ENCODE results near the gene ACTRT2.

Gene ACTRT2

GRCh38 chr1:3069491-3070308, 48.4 kb downstream of the ACTRT2 start:
- DNase-seq = peak in 1 of 5 donors; percentile 6

GRCh38 chr1:3070309-3070643, 49.0 kb downstream of the ACTRT2 start:
- no peak for DNase-seq

GRCh38 chr1:3070644-3071564, 49.6 kb downstream of the ACTRT2 start:
- DNase-seq = no peak

GRCh38 chr1:3071565-3072390, 50.5 kb downstream of the ACTRT2 start:
- DNase-seq = no peak
